Head of caudate nucleus (tissue), 42 donors: ENCODE data around the gene MTCH1.
A peak's percentile ranks its signal among the peaks of the same experiment; 100 is the strongest.
"Not testable (repeated sequence)": the region's sequence is repeated elsewhere in the genome, so short reads cannot be mapped to it uniquely, and the experiment has no call there.

Experiments used
- DNase-seq, 42 donors: peaks; one replicate each; pipeline versions ENCODE4 v3.0.0 to v3.0.0-alpha.2; 2020 to 2021; ENCODE audit warnings: mixed read lengths in 7 of 42
- intact Hi-C: fragments of 100-400 bp; cut with DNase I; formaldehyde crosslinking; loops from one replicate; pipeline ENCODE4 v1.15.0; 2022

Gene MTCH1

GRCh38 chr6:36959555-36960250, 26.3 kb downstream of the MTCH1 start:
- intact Hi-C loops, result no loop called here

DNA sequence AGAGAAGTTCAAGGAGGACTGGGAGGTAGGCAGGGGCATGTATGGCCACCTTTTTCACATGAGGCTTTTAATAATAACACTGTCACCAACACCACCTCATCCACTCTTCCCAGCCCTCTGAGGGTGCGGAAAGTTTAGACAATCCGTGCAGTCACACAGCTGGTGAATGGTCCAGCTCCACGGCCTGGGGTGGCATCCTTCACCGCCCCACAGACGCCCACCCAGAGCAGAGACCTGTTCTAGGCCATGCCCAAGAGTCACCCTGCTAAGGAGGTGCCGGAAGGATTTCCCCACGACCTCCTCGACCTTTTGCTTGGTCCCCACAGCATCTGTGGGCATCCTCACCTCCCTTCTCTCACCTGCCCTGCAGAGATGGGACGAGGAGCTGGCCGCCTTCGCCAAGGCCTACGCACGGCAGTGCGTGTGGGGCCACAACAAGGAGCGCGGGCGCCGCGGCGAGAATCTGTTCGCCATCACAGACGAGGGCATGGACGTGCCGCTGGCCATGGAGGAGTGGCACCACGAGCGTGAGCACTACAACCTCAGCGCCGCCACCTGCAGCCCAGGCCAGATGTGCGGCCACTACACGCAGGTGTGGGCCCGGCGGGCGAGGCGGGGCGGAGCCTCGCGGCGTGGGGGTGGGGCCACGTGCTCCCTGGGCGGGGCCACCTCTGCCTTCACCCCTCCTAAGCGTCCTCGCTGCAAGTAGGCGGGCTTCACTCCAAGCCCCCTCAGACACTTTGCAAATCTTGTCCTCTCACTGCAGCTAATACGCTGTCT, 27.0 kb downstream of the MTCH1 start:
- intact Hi-C loops, result no loop called here
- no peak for DNase-seq

More at GRCh38 chr6:36959555-36960250, 26.3 kb downstream of the MTCH1 start:
- DNase-seq, result no peak

- intact Hi-C loops, result no loop called here
- DNase-seq, result peak in 3 of 42 donors; percentile 5 to 33 (median 16)
These were observed 28.2 kb downstream of the MTCH1 start for GRCh38 chr6:36957773-36958271.

DNA sequence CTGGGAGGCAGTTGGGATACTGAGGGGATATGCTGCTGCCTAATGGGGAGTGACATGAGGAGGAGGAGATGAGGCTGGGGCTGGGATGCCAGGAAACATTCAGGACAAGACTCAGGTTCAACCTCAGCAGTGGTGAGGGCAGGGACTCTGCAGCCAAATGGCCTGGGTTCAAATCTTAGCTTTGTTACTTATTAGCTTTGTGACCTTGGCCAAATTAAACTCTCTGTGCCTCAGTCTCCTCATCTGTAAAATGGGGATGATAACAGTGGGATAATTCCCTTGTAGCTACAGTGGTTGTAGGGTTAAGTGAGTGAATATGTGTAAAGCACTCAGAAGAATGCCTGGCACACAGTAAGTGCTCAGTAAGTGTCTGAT, 29.6 kb downstream of the MTCH1 start:
- DNase-seq, result no peak
- intact Hi-C loops, result no loop called here

DNA sequence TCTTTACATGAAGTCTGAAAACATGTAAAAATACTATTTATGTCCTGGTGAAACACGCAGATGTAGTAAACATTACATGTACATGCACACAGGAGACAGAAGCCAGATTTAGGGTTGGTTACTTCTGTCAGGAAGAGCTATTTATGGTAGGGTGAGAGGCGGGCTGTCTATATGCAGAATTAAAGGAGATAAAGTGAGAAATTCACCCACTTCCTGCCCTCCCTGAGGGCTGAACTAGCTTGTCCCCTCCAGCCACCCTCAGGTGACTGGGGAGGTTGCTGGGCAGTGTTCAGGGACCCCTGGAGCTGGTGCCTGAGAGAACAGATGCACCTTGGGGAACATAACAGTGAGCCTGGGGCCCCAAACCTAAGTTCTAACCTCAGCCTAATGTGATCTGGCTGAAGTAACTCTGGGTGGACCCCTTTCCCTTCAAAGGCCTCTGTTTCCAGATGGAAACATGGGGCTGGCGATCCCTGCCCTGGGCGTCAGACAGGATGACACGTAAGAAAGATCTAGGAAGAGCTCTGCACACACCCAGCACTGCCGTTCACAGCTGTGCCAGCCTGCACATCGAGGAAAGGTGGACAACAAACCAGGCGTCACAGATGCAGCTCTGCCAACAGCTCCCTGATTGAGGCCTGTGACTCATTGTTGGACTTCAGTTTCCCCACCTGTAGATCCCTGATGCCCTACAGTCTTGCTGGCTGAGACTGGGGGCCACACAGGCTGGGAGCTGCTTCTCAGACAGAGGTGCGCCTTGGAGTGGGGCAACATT, 30.1 kb downstream of the MTCH1 start:
- intact Hi-C loops, result no loop called here
- DNase-seq, result peak in 4 of 42 donors; percentile 14 to 42 (median 29)

DNA sequence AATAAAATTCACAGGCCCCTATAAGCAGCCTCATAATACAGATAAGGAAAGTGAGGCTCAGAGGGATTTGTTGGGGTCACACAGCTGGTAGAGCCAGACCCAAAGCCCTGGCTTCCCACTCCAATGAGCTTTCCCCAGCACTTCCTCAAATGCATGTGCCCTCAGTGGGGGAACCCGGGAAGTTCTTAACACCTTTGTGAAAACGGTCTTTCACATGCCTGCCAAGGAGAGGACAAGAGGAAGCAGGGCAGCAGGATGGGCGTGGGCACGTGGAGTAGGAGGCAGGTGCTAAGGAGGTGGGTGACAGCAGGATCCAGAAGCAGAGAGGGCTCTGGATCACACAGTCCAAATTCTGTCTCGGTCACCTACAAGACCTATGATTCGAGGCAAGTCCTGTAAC, 30.9 kb downstream of the MTCH1 start:
- DNase-seq, result peak in 6 of 42 donors; percentile 21 to 56 (median 38)
- intact Hi-C loops, result no loop called here

DNA sequence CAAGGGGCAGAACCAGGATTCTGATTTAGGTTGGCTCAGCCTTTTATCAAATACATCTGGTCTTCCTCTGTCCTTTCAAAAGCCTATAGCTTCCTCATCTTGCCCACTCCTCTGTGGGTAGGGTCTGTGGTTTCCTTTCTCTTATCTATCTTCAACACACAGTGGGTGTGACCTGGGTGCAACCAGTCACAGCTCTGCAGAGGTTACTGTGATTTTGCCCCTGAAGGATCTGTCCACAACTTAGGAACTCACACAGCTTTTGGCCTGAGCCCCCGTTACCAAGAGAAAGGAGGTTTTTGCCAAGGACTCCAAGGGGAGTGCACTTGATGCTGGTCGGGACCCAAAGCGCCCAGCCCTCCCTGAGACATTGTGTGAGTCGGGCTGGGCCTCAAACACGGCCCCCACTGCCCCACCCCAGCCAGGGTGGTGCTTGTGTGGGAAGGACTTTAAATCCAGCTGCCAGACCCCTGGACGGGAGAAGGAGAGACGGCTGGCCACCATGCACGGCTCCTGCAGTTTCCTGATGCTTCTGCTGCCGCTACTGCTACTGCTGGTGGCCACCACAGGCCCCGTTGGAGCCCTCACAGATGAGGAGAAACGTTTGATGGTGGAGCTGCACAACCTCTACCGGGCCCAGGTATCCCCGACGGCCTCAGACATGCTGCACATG, 31.6 kb downstream of the MTCH1 start, which contains the start of gene PI16:
TSS of gene PI16 (plus strand) at position 477 of the 670 bp plus-strand sequence. CDS start at position 500, 23 bp downstream.
- intact Hi-C loops, result no loop called here
- peak in 7 of 42 donors; percentile 16 to 46 (median 39) for DNase-seq

DNA sequence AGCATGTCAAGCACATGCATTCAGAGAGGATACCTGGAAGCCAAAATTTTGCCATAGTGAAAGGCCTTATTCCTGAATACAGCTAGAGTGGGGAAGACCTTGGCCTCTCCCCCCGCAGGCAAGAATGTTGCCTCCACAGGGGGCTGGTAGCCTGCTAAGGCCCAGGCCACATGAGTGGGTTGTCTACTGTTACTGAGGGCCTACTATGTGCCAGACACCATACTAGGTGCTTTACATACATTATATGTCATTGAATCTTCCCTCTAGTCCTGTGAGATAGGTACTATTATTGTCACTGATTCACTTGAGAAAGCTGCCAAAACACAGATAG, 32.1 kb downstream of the MTCH1 start:
- intact Hi-C loops, result no loop called here
- peak in 1 of 42 donors; percentile 18 for DNase-seq

GRCh38 chr6:36949636-36950035, 36.4 kb downstream of the MTCH1 start:
- no peak for DNase-seq
- intact Hi-C loops, result no loop called here

GRCh38 chr6:36949076-36949475, 36.9 kb downstream of the MTCH1 start:
- DNase-seq, result peak in 3 of 42 donors; percentile 7 to 40 (median 16)
- intact Hi-C loops, result not testable (repeated sequence)

DNA sequence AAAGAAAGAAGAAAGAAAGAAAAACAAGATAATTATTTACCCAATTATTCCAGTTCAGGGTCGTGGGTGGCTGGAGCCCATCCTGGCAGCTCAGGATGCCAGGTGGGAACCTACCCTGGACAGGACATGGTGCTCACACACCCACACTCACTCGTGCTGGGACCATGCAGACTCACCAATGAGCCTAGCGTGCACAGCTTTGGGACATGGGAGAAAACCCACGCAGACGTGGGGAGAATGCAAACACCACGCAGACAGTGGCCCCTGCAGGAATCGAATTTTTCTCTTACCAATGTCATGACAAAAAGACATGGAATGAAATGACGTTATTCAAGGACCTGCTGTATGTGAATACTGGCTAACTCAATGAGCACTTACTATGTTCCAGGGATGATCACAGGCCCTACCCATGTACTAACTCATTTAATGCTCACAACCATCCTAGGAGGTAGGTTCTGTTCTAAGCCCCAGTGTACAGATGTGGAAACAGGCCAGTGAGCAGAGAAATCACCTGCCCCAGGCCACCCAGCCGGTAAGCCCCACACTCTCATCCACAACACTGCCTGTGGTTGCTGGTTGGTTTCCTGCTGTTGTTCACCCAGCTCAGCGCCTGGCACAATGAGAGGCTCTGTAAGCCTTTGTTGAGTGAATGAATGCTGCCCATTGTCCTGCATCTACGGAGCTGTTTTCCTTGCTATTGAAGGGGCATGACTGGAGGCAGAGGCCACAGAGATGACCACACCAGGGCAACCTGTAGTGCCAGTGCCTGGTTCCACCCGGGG, 38.2 kb downstream of the MTCH1 start:
- peak in 41 of 42 donors; percentile 26 to 95 (median 84) for DNase-seq
- intact Hi-C loops, result no loop called here

- peak in 3 of 42 donors; percentile 12 to 19 (median 19) for DNase-seq
- intact Hi-C loops, result no loop called here
These were observed 39.5 kb downstream of the MTCH1 start for GRCh38 chr6:36946526-36946925.

DNA sequence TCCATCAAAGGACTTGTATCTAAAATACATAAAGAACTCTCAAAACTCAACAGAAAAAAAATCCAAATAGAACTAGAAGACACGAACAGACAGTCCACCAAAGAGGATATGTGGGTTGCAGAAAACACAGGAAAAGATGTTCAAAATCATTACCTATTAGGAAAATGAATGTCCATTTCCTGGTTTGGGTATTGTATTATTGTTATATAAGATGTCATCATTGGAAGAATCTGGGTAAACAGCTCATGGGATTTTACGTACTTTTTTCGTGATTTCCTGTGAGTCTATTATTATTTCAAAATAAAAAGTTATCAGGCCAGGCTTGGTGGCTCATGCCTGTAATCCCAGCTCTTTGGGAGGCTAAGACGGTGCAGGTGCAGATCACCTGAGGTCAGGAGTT, 40.7 kb downstream of the MTCH1 start:
- intact Hi-C loops, result no loop called here
- DNase-seq, result no peak

GRCh38 chr6:36944650-36945049, 41.3 kb downstream of the MTCH1 start:
- peak in 1 of 42 donors; percentile 37 for DNase-seq
- intact Hi-C loops, result no loop called here

- intact Hi-C loops, result not testable (repeated sequence)
These were observed 43.7 kb downstream of the MTCH1 start for GRCh38 chr6:36942329-36942728.

GRCh38 chr6:36941561-36941960, 44.4 kb downstream of the MTCH1 start:
- intact Hi-C loops, result not testable (repeated sequence)
- DNase-seq, result peak in 1 of 42 donors; percentile 7

More at GRCh38 chr6:36942329-36942728, 43.7 kb downstream of the MTCH1 start:
- not testable (repeated sequence) for DNase-seq

DNA sequence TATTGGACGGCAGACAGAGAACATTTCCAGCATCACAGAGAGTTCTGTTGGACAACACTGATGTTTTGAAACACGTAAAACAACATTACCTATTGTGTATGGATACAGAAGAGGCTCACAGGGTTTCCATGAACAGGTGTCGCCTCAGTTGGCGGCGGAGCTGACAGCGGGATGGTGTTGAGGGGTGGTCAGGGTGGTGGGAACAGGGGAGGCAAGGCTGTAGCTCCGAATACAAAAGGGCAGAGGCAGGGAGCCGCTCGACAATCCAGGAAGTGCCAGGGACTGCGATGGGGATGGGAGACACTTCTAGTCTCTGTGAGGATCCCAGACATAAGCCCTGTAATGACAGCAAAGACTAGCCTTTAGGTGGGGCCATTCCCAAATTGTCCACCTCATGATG, 46.0 kb downstream of the MTCH1 start:
- intact Hi-C loops, result no loop called here
- peak in 1 of 42 donors; percentile 36 for DNase-seq

DNA sequence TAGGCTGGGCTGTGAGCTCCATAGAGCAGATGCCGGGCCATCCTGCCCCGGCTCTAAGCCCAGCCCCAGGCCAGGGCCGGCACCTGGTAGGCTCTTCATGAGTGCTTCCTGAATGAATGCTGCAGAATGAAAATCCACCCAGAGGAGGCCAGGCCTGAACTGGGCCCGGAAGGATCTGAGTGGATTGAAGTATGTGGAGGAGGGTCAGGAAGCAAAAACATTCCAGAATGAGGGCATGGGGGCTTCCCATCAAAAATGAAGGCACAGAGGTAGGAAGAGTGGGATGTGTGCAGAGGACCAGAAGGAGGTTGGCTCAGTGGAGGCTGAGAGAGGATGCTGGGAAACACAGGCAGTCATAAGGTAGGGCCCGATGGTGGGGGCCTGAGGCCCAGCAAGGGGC, 47.0 kb downstream of the MTCH1 start:
- intact Hi-C loops, result not testable (repeated sequence)

More for the DNA sequence above, 47.0 kb downstream of the MTCH1 start:
- DNase-seq, result not testable (repeated sequence)
